Amygdala (tissue), 56 donors: ENCODE data around the gene COA3.

Experiments
- DNase-seq, 56 donors: peaks; one replicate each; lab custom pipeline; 2025; lab: John Stamatoyannopoulos, UW

COA3 gene, protein sequence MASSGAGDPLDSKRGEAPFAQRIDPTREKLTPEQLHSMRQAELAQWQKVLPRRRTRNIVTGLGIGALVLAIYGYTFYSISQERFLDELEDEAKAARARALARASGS

GRCh38 chr17:42798383-42799380, at the start of gene COA3, which contains the start of gene CNTD1:
Gene COA3, minus strand, starts transcription at chr17:42798704. Its CDS starts 23 bp downstream, at chr17:42798681.
Gene CNTD1, plus strand, starts transcription at chr17:42798861. Its CDS starts 207 bp downstream, at chr17:42799068.
- DNase-seq, result peak in 55 of 56 donors; percentile 17 to 85 (median 67)

GRCh38 chr17:42848093-42848492, 49.6 kb upstream of the COA3 start:
- DNase-seq, result no peak

- peak in 1 of 56 donors; percentile 1 for DNase-seq
These were observed 48.2 kb upstream of the COA3 start for GRCh38 chr17:42846594-42847280.

GRCh38 chr17:42845918-42846593, 47.6 kb upstream of the COA3 start:
- no peak for DNase-seq

GRCh38 chr17:42845556-42845917, 47.0 kb upstream of the COA3 start:
- DNase-seq, result no peak

GRCh38 chr17:42844761-42845555, 46.5 kb upstream of the COA3 start:
- DNase-seq, result no peak

- no peak for DNase-seq
These were observed 45.8 kb upstream of the COA3 start, which contains the start of gene AOC2 for GRCh38 chr17:42844271-42844670. Gene AOC2, plus strand, starts transcription at chr17:42844580. Its CDS starts 47 bp downstream, at chr17:42844627.

DNA sequence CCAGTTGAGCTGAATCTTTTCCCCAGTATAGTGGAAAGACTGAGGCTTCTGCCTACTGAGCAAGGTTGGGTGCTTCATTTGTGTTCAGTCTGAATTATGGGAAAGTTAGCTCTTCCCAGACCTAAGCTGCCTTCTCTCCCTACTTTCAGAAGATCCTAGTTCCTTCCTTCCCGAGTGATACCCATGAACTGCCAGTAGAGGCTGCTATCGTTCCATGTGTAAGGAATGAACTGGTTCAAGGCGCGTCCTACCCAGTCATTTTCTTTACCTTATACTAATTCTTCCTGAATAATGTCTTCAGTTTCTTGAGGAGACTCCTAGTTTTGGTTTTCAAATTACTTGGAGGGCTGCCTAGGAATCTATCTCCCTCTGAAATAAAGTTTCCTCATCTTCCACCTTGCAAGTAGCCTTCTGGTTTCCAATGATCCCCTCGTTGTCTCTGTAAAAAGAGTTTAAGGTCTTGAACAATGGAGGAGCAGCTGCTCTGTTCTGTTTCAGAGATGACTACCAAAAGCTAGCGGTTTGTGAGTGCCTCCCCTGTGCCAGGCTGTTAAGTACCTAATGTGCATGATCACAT, 44.9 kb upstream of the COA3 start:
- DNase-seq, result peak in 18 of 56 donors; percentile 1 to 46 (median 15)

GRCh38 chr17:42841975-42842685, 43.6 kb upstream of the COA3 start:
- DNase-seq, result no peak

DNA sequence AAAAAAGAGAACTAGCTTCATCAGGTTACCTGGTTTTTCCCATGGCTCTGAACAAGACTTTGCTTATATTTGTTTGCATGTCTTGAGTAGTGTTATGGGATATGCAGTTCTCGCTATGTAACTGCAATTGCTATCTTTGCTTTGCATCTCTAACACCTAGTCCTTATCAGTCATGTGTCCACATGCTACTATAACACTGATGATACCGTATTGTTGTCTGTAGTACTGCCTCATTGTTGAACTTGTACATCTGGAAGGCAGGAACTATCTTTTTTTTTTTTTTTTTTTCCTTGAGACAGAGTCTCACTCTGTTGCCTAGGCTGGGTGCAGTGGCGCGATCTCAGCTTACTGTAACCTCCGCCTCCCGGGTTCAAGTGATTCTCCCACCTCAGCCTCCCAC, 37.2 kb upstream of the COA3 start:
- no peak for DNase-seq

GRCh38 chr17:42833767-42834422, 35.4 kb upstream of the COA3 start:
- DNase-seq, result no peak

- DNase-seq, result peak; percentile 24 to 98 (median 90)
These were observed 34.6 kb upstream of the COA3 start, which contains the start of gene PSME3 for GRCh38 chr17:42832934-42833766. Gene PSME3, plus strand, starts transcription at chr17:42833397. Its CDS starts 235 bp downstream, at chr17:42833632.

DNA sequence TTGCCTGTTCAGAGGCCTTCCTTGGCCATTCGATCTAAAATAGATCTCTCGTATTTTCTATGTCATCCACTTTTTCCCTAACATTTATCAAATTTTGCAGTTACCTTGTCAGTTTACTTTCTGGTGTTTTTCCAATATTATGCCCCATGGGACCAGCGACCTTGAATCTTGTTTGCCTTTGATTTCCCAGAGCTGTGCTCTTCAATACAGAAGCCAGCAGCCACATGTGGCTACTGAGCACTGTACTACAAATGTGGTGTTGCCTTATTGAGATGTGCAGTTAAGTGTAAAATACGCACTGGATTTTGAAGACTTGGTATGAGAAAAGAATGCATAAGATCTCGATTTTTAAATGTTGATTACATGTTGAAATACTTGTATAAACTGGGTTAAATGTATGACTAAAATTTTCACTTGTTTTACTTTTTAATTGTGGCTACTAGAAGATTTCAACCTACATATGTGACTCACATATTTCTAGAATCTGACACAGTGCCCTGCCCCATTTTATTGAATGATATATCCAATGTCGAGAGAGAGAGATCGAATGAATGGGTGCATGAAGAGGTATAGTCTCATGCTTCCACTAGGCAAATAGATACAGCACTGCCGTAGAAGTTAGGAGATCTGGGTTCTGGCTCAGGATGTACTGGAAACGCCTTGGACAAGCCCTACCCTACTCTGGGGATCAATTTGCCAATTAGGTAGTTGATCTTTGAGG, 33.9 kb upstream of the COA3 start:
- DNase-seq, result no peak

DNA sequence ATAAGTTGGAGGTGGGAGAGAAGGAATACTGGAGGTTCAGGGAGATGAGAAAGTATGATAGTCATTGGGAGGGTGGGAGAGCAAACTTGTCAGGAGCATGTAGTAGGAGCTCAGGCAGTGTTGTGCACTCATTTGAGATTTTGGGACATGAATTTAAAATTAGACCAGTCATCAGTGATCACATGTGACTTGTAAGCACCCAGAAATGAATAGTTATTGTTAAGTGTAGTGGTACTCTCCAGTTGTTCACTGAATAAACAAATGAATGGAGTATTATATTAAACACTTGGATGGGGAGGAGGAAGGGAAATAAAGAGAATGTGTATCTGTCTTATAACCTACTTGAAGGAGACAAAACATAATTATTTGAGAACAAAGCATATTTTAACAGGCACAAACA, 32.5 kb upstream of the COA3 start:
- DNase-seq, result no peak

DNA sequence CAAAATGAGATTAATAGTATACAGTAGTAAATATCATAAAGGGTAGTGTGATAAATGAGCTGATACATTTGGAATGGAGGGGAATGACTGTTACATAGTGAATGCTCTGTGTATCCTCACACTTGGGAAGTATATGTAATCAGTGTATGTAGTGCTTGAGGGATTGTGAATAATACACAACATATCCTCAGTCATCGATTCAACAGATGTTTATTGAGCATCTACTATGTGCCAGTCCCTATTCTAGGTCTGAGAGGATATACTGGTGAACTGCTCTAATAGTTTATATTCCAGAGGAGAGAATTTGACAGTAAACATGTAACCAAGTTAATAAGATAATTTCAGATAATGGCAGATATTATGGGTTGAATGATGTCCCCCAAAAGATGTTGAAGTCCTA, 29.0 kb upstream of the COA3 start:
- DNase-seq, result no peak

GRCh38 chr17:42821176-42821575, 22.7 kb upstream of the COA3 start:
- no peak for DNase-seq
